Measurements from ENCODE around the gene TH.

The TH gene

GRCh38 chr11:2121227-2122130, 50.1 kb downstream of the TH start:
- no peak for TF ChIP-seq CTCF (IDR thresholded peaks at IDR 0.05; ENCODE audit: control extremely low read depth, extremely low read depth, low read depth, missing control alignments)
- CTCF ChIA-PET, result interaction anchor here (1.6 to 1.9 kb wide), 2 partner anchors 30 to 35 kb away, joined by 5 to 6 read pairs; no protein-coding TSS in a partner anchor
- no peak for DNase-seq (ENCODE audit: extremely low spot score)
- POLR2A ChIA-PET, result no interaction called here

GRCh38 chr11:2120359-2121100, 51.1 kb downstream of the TH start:
- no peak for DNase-seq (ENCODE audit: extremely low spot score)
- CTCF ChIA-PET, result interaction anchor here (1.6 to 1.9 kb wide), 2 partner anchors 31 to 36 kb away, joined by 5 to 6 read pairs; no protein-coding TSS in a partner anchor
- TF ChIP-seq CTCF (IDR thresholded peaks at IDR 0.05; ENCODE audit: control extremely low read depth, extremely low read depth, low read depth, missing control alignments), result no peak
- POLR2A ChIA-PET, result no interaction called here

- CTCF ChIA-PET, result no interaction called here
- DNase-seq (ENCODE audit: extremely low spot score), result no peak
- POLR2A ChIA-PET, result no interaction called here
- no peak for TF ChIP-seq CTCF (IDR thresholded peaks at IDR 0.05; ENCODE audit: control extremely low read depth, extremely low read depth, low read depth, missing control alignments)
Measured at GRCh38 chr11:2118677-2119076, 52.9 kb downstream of the TH start.

GRCh38 chr11:2116680-2117079, 54.9 kb downstream of the TH start:
- no peak for DNase-seq (ENCODE audit: extremely low spot score)
- no peak for TF ChIP-seq CTCF (IDR thresholded peaks at IDR 0.05; ENCODE audit: control extremely low read depth, extremely low read depth, low read depth, missing control alignments)
- POLR2A ChIA-PET, result no interaction called here
- CTCF ChIA-PET, result no interaction called here

- ChIA-PET CTCF (no interaction called here), POLR2A (no interaction called here)
- DNase-seq (ENCODE audit: extremely low spot score), result no peak
- no peak for TF ChIP-seq CTCF (IDR thresholded peaks at IDR 0.05; ENCODE audit: control extremely low read depth, extremely low read depth, low read depth, missing control alignments)
Measured at GRCh38 chr11:2115308-2115707, 56.3 kb downstream of the TH start.

GRCh38 chr11:2114430-2115241, 57.0 kb downstream of the TH start:
- POLR2A ChIA-PET, result no interaction called here

More at GRCh38 chr11:2114430-2115241, 57.0 kb downstream of the TH start:
- CTCF ChIA-PET, result no interaction called here
- DNase-seq (ENCODE audit: extremely low spot score), result no peak
- TF ChIP-seq CTCF (IDR thresholded peaks at IDR 0.05; ENCODE audit: control extremely low read depth, extremely low read depth, low read depth, missing control alignments), result no peak
